ENCODE measurements around the gene GAD2.

The GAD2 gene

DNA sequence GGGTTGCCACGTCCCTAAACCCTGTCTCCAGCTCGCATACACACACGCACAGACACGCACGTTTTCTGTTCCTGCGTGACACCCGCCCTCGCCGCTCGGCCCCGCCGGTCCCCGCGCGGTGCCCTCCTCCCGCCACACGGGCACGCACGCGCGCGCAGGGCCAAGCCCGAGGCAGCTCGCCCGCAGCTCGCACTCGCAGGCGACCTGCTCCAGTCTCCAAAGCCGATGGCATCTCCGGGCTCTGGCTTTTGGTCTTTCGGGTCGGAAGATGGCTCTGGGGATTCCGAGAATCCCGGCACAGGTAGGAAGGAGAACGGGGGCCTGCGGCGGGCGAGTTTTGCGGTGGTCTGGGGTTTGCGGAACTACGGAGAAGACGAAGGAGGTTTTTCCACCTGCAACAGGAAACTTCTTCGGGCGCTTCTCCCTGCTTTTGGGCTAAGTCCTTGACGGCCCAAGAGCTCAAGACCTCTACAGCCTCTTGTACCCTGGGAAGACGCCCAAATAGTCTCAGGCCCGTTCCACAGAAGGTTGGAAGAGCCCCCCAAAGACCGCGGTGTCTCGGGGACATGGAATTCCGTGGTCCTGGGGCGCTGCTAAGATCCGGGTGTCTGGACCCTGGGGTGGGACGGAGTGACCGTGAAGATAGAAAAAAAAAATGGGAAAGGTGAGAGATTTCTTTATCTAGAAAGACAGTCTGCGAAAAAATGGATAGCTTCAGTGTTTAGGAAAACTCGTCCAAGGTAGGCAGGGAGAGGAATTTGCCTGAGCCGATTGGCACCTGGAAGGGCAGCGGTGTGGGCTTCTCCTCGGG, at the start of gene GAD2:
GAD2 (plus strand) TSS at position 190 of the 811 bp plus-strand sequence; CDS start at position 226, 36 bp downstream.
- DNase-seq (no peak), ATAC-seq (no peak)

GRCh38 chr10:26169466-26169865, 47.1 kb upstream of the GAD2 start:
- DNase-seq (no peak), ATAC-seq (no peak)

DNA sequence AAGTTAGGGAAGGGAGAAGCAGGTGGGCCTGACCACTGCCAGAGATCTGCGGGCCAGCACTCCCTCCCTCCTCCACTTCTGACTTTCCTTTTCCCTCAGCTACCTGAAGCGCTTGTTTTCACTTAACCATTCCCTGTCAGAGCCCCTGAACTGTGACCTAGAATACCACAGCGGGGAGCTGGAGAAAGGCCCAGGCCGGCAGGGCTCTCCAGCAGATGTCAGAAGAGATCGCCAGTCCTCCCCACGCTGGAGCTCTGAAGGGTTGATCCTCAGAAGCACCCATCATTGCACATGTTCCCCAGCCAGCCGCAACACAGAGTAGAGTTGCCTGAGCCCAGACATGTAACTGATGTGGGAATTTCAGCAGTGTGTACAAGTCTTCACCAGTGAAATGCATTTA, 44.4 kb upstream of the GAD2 start:
- no peak for ATAC-seq
- DNase-seq: no peak

DNA sequence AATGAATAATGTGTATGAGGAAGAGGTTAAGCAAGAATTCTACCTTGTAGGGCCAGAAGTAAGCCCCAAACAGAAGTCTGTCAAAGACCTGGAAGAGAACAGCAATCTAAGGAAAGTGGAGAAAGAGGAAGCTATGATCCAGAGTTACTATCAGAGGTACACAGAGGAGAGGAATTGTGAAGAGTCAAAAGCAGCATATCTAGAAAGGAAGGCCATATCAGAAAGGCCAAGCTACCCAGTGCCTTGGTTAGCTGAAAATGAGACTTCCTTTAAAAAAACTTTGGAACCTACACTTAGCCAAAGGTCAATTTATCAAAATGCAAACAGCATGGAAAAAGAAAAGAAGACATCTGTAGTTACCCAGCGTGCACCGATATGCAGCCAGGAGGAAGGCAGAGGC, 42.7 kb upstream of the GAD2 start:
- no peak for DNase-seq
- ATAC-seq: no peak

DNA sequence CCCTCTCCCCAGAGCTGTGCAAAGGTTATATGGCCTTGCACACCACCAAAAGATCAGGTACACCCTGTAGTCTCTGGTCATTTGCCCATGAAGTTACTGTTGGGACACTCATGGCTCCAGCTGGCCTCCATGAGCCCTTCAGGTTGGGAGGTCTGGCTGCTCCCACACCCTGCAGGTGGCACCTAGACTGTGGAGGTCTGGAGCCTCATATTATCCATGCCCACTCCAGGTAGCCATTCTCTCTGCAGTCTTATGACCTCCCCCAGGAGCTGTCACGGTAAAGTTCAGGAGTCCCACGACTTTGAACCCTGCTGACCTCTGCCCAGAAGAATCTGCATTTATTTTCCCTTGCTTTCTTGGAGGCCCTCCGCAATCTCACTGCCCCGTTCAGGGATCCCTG, 39.2 kb upstream of the GAD2 start:
- DNase-seq (no peak), ATAC-seq (no peak)

- DNase-seq (no peak), ATAC-seq (no peak)
Observed at GRCh38 chr10:26194275-26194674, 22.3 kb upstream of the GAD2 start.

DNA sequence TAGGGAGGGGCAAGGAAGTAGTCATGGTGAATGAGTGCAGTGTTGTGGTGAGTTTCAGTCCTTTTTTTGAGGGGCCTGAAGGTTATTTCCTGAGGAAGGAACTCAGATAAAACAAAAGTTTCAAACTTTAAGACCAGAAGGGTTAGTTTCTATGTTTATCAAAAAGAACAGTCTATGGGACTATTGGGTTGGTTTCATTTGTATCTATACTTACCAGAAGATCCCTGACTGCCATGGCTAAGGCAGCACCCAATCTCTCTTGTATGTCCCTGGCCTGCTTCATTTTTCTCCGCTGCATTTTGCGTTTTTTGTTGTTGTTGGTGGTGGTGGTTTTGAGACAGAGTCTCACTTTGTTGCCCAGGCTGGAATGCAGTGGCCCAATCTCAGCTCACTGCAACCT, 19.3 kb upstream of the GAD2 start:
- DNase-seq: no peak
- ATAC-seq: no peak

- DNase-seq (no peak), ATAC-seq (no peak)
Observed at GRCh38 chr10:26198119-26198518, 18.5 kb upstream of the GAD2 start.

- ATAC-seq: no peak
- DNase-seq: no peak
Observed at GRCh38 chr10:26199841-26200240, 16.7 kb upstream of the GAD2 start.

DNA sequence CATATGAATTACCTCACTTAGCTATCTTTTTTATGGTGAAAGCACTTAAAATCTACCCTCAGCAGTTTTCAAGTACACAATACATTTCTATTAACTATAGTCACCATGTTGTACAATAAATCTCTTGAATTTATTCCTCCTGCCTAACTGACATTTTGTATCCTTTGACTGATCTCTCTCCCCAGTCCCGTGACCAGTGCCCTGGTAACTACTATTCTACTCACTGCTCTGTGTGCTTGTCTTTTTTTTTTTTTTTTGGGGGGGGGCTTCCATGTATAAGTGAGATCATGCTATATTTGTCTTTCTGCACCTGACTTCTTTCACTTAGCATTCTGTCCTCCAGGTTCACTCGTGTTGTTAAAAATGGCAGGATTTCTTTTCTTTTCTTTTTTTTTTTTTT, 11.4 kb upstream of the GAD2 start:
- ATAC-seq (no peak), DNase-seq (no peak)

- ATAC-seq: no peak
- DNase-seq: no peak
Observed at GRCh38 chr10:26211781-26212444, 4.7 kb upstream of the GAD2 start.

GRCh38 chr10:26212511-26212910, 4.1 kb upstream of the GAD2 start:
- no peak for ATAC-seq
- DNase-seq: no peak

DNA sequence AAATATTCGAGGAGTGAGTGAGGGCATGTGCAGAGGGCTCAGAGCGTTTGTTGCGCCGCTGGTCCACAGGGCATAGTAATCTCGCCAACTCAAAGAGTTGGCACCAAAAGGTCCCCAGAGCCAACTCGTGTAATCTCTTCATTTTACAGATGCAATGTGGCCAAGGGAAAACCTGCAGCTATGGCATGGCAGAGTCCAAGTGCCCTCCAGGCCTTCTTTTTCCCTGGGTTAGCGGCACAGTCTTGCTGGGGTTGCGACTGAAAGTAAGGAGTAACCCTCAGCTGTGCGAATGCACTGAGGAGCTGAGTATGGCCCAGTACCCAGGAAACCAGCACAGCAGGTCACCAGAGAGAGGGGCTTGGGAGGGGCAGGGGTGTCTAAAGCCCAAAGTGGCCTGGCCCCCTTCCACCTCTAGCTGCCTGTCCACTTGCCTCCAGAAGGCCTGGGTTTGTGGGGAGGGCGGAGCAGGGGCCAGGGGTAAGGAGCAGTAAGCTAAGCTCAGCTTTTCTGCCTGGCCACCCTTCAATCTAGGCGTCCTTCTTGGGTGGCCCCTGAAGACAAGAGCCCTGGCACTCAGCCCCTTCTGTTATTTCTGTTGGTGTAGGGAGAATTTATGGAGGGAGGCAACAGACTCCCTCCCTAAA, 3.3 kb upstream of the GAD2 start:
- ATAC-seq (no peak), DNase-seq (no peak)

DNA sequence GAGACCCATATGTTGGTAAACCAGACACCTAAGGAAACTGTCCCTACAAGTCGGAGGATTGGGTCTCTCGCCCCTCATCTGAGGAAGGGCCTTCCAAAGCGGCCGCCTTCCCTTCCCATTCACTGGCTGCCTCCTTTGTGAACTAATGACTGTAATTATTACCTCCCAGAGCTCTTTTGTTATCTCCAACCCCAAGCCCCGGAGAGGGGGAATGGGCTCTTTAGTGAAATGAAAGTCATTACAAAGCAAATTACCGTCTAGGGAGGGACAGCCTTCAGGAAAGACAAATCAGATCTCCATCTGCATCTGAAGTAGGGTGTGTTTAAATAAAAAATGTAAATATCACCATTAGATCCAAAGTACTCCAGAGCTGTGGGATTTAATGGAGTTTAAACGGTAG, 2.6 kb upstream of the GAD2 start:
- DNase-seq (no peak), ATAC-seq (no peak)

- ATAC-seq (no peak), DNase-seq (no peak)
Observed at GRCh38 chr10:26214551-26215395, 1.8 kb upstream of the GAD2 start.

- DNase-seq (no peak), ATAC-seq (no peak)
Observed at GRCh38 chr10:26215396-26215934, 1.1 kb upstream of the GAD2 start.

- peak; percentile 85 for ATAC-seq
Observed at GRCh38 chr10:26215935-26216584, 514 bp upstream of the GAD2 start.

GRCh38 chr10:26217396-26218086, 967 bp downstream of the GAD2 start:
- DNase-seq: no peak
- ATAC-seq: no peak

More at GRCh38 chr10:26215935-26216584, 514 bp upstream of the GAD2 start:
- peak; percentile 62 for DNase-seq

- ATAC-seq (no peak), DNase-seq (no peak)
Observed at GRCh38 chr10:26219676-26220075, 3.1 kb downstream of the GAD2 start.

DNA sequence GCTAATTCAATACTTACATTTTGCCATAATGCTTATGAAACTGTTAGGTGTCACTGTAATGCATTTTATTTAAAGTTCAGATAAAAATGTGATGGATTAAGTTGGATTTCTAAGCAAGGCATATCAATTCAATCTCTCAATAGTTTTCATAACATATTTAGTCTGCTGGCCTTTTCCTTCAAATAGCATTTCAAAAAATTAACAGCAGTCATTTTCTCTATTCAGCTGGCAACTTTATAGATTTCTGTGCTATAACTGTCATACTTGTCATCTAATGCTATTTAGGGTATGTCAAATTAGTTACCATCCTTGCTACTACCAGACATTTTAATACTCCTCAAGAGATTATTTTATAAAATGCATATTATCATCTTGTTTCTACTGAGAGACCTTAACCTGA, 4.3 kb downstream of the GAD2 start:
- DNase-seq (no peak), ATAC-seq (no peak)

DNA sequence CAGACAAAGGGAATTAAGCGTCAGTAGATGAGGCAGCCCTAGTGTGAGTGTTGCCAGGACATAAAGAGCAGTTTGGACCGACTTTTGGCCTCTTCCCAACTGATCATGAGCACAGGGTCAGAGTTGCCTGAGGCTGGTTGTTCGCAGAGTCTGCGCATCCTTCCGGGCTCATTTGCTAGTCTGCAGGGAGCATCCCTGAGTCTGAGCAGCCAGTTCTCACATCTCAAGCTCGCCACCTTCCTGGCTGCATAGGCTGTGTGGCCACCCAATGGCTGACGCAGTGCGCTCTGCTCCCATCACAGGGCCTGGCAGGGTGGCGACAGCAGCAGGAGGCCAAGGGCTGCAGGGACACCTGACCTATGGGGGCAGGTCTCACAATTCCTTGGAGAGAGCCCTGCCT, 5.0 kb downstream of the GAD2 start:
- DNase-seq (no peak), ATAC-seq (no peak)
